CD4-positive, alpha-beta T cell (primary cell): ENCODE data around the gene PAPOLA. TPM values are rescaled to one million over a fixed set of nuclear protein-coding genes. Genes with fewer than 3 reads are reported as not detected.

ENCODE experiments used
- ATAC-seq: fragments of 200-7000 bp; cut with Tn5 transposase; one replicate; pipeline ENCODE4 v1.10.0; 2022; ENCODE audit warnings: mild to moderate bottlenecking; ENCODE audit not compliant: poor library complexity
- CTCF ChIA-PET: fragments of 350-600 bp; sonication (Branson Sonifier 250); formaldehyde crosslinking; loops from one replicate; lab custom pipeline; 2021; ENCODE audit warnings: antibody characterized with exemption, inconsistent platforms; lab: Charles Lee
- POLR2A ChIA-PET: fragments of 350-600 bp; sonication (Branson Sonifier 250); formaldehyde crosslinking; loops from one replicate; lab custom pipeline; 2021; ENCODE audit warnings: antibody characterized with exemption, inconsistent platforms; lab: Charles Lee
- DNase-seq, 14 experiments: peaks; one replicate each; pipeline ENCODE4 v3.0.0-alpha.2; 2013 to 2020; ENCODE audit warnings: mixed read lengths in 2 of 14
- H3K27ac ChIP-seq, 2 donors: one replicate each; pipeline versions ENCODE4 v1.5.1 to v1.7.0; 2013; ENCODE audit warnings: low read length in 2 of 2, low read depth in 1 of 2, mild to moderate bottlenecking in 1 of 2
- H3K27me3 ChIP-seq, 2 experiments: 1 replicate in 1 of 2; 2 replicates in 1 of 2; pipeline versions ENCODE4 v1.6.1 to v1.7.0; 2013; ENCODE audit warnings: low read length in 2 of 2, control low read depth in 1 of 2, mild to moderate bottlenecking in 1 of 2, moderate library complexity in 1 of 2; ENCODE audit not compliant: insufficient read depth in 2 of 2, control insufficient read depth in 1 of 2
- H3K36me3 ChIP-seq: one replicate; pipeline ENCODE4 v1.6.1; 2013; ENCODE audit warnings: low read length, control low read depth; ENCODE audit not compliant: insufficient read depth
- H3K4me1 ChIP-seq: one replicate; pipeline ENCODE4 v1.6.1; 2013; ENCODE audit warnings: low read length, control low read depth; ENCODE audit not compliant: insufficient read depth
- H3K4me3 ChIP-seq: one replicate; pipeline ENCODE4 v1.5.1; 2013; ENCODE audit warnings: mild to moderate bottlenecking, low read length, moderate library complexity
- H3K9me3 ChIP-seq, 2 experiments: 1 replicate in 1 of 2; 2 replicates in 1 of 2; pipeline versions ENCODE4 v1.6.1 to v1.7.0; 2013; ENCODE audit warnings: low read length in 2 of 2, mild to moderate bottlenecking in 2 of 2, control low read depth in 1 of 2, moderate library complexity in 1 of 2; ENCODE audit not compliant: control insufficient read depth in 1 of 2, insufficient read depth in 1 of 2
- H3K27ac Mint-ChIP-seq: one replicate; pipeline ENCODE4 v1.8.0; 2020; ENCODE audit warnings: mixed read lengths
- H3K27me3 Mint-ChIP-seq: one replicate; pipeline ENCODE4 v1.8.0; 2021; ENCODE audit warnings: mixed read lengths
- H3K36me3 Mint-ChIP-seq: one replicate; pipeline ENCODE4 v1.8.0; 2021; ENCODE audit warnings: low read depth, mixed read lengths
- H3K4me1 Mint-ChIP-seq: one replicate; pipeline ENCODE4 v1.8.0; 2021; ENCODE audit warnings: low read depth, mixed read lengths
- H3K4me3 Mint-ChIP-seq: one replicate; pipeline ENCODE4 v1.8.0; 2020; ENCODE audit warnings: mild to moderate bottlenecking, mixed read lengths
- H3K9me3 Mint-ChIP-seq: one replicate; pipeline ENCODE4 v1.8.0; 2020; ENCODE audit warnings: mixed read lengths
- CTCF ChIP-seq: fragments of 200-600 bp; IDR thresholded peaks from one replicate; pipeline ENCODE4 v1.8.0; 2022; ENCODE audit warnings: antibody characterized with exemption, mild to moderate bottlenecking
- intact Hi-C, 2 experiments: fragments of 100-400 bp; cut with DNase I in 1 of 2; cut with micrococcal nuclease in 1 of 2; formaldehyde crosslinking; loops; one replicate each; pipeline versions ENCODE4 v1.15.1 to v1.9.0; 2023 to 2025; cut with DNase I, micrococcal nuclease
- total RNA-seq, 174 experiments: library from RNA in 2 of 174; stranded (reverse) in 2 of 174; gene quantifications; one replicate each; pipeline ENCODE4 v1.2.3 and lab custom pipeline; 2021 to 2026

The PAPOLA gene
- total RNA-seq, 2 experiments from 2014 or later: 140 to 148 TPM

GRCh38 chr14:96519970-96520369, 17.8 kb downstream of the PAPOLA start:
- H3K4me3 Mint-ChIP-seq: no peak overlapping the region
- no peaks in the 10 kb centered on the region for H3K9me3 ChIP-seq
- ChIA-PET POLR2A (no interaction called here), CTCF (no interaction called here)
- DNase-seq: no peak
- H3K27me3 Mint-ChIP-seq: no peaks in the 10 kb centered on the region
- no peak overlapping the region for H3K4me3 ChIP-seq
- peak overlapping the region; percentile 14 for H3K27ac Mint-ChIP-seq
- peaks cover 47% of the 10 kb centered on the region for H3K36me3 Mint-ChIP-seq
- peaks cover 8% of the 10 kb centered on the region for H3K4me1 ChIP-seq
- no peak for ATAC-seq
- H3K27me3 ChIP-seq: no peaks in the 10 kb centered on the region
- intact Hi-C loops: no loop called here
- H3K4me1 Mint-ChIP-seq: peaks cover 42% of the 10 kb centered on the region
- TF ChIP-seq CTCF: no peak
- no peaks in the 10 kb centered on the region for H3K9me3 Mint-ChIP-seq
- no peak overlapping the region for H3K27ac ChIP-seq
- peaks cover 43% of the 10 kb centered on the region for H3K36me3 ChIP-seq

GRCh38 chr14:96525452-96525851, 23.3 kb downstream of the PAPOLA start:
- CTCF ChIA-PET: interaction anchor here (1.2 kb wide), 1 partner anchor 13 kb away, joined by 3 read pairs; no protein-coding TSS in a partner anchor
- peaks cover 88% of the 10 kb centered on the region for H3K36me3 ChIP-seq

GRCh38 chr14:96532632-96533031, 30.4 kb downstream of the PAPOLA start:
- DNase-seq (no peak), ATAC-seq (no peak)
- H3K27me3 Mint-ChIP-seq: no peaks in the 10 kb centered on the region
- H3K36me3 Mint-ChIP-seq: peaks cover 82% of the 10 kb centered on the region
- intact Hi-C loops: no loop called here
- no peaks in the 10 kb centered on the region for H3K27me3 ChIP-seq
- no peak overlapping the region for H3K27ac Mint-ChIP-seq
- CTCF ChIA-PET: interaction anchor here (1.3 kb wide), 1 partner anchor 34 kb away, joined by 5 read pairs; no protein-coding TSS in a partner anchor
- peaks cover 70% of the 10 kb centered on the region for H3K36me3 ChIP-seq
- H3K9me3 Mint-ChIP-seq: no peaks in the 10 kb centered on the region
- TF ChIP-seq CTCF: no peak
- no peaks in the 10 kb centered on the region for H3K4me1 ChIP-seq
- no peak overlapping the region for H3K4me3 Mint-ChIP-seq
- H3K4me3 ChIP-seq: no peak overlapping the region
- POLR2A ChIA-PET: no interaction called here
- no peaks in the 10 kb centered on the region for H3K4me1 Mint-ChIP-seq
- H3K9me3 ChIP-seq: no peaks in the 10 kb centered on the region
- no peak overlapping the region for H3K27ac ChIP-seq

More at GRCh38 chr14:96525452-96525851, 23.3 kb downstream of the PAPOLA start:
- Histone ChIP-seq H3K4me1 (no peaks in the 10 kb centered on the region), H3K4me3 (no peak overlapping the region), H3K27me3 (no peaks in the 10 kb centered on the region), H3K9me3 (no peaks in the 10 kb centered on the region), H3K27ac (no peak overlapping the region)
- POLR2A ChIA-PET: interaction anchor here (0.8 kb wide), 1 partner anchor 12 kb away, joined by 4 read pairs; no protein-coding TSS in a partner anchor
- H3K36me3 Mint-ChIP-seq: peaks cover 88% of the 10 kb centered on the region
- no peaks in the 10 kb centered on the region for H3K9me3 Mint-ChIP-seq
- peaks cover 5% of the 10 kb centered on the region for H3K4me1 Mint-ChIP-seq
- no peak for TF ChIP-seq CTCF
- DNase-seq: no peak
- no peaks in the 10 kb centered on the region for H3K27me3 Mint-ChIP-seq
- peak overlapping the region; percentile 30 for H3K27ac Mint-ChIP-seq
- intact Hi-C loops: no loop called here
- H3K4me3 Mint-ChIP-seq: no peak overlapping the region
- no peak for ATAC-seq
